Mesothelial cell of epicardium (in vitro differentiated cells): Measurements from ENCODE around the gene RPS19BP1. TPM values are rescaled to one million over a fixed set of nuclear protein-coding genes. Genes with fewer than 3 reads are reported as not detected.

ENCODE experiments used
- DNase-seq, 2 experiments: peaks; one replicate each; pipeline ENCODE4 v3.0.0; 2021; ENCODE audit warnings: low spot score in 2 of 2; ENCODE audit not compliant: unreplicated experiment in 2 of 2
- H3K27ac Mint-ChIP-seq: 2 replicates; pipeline ENCODE4 v1.8.0; 2021; ENCODE audit warnings: mixed read lengths
- H3K27me3 Mint-ChIP-seq: 2 replicates; pipeline ENCODE4 v1.8.0; 2021; ENCODE audit warnings: low read depth, mixed read lengths
- H3K36me3 Mint-ChIP-seq: 2 replicates; pipeline ENCODE4 v1.8.0; 2021; ENCODE audit warnings: mixed read lengths
- H3K4me1 Mint-ChIP-seq: 2 replicates; pipeline ENCODE4 v1.8.0; 2021; ENCODE audit warnings: mixed read lengths
- H3K4me3 Mint-ChIP-seq: 2 replicates; pipeline ENCODE4 v1.8.0; 2021; ENCODE audit warnings: mild to moderate bottlenecking, moderate library complexity, mixed read lengths
- H3K9me3 Mint-ChIP-seq: 2 replicates; pipeline ENCODE4 v1.8.0; 2021; ENCODE audit warnings: mixed read lengths
- CTCF ChIP-seq: fragments of 200-600 bp; sonication (generic); IDR thresholded peaks from one replicate; pipeline ENCODE4 v1.5.0; 2021; ENCODE audit warnings: antibody characterized with exemption; ENCODE audit not compliant: unreplicated experiment
- total RNA-seq: library from RNA; stranded (reverse); gene quantifications from 3 replicates; pipeline ENCODE4 v1.2.1, GENCODE V29; 2021

The RPS19BP1 gene
- total RNA-seq, 1 donor from 2014 or later, result 33.0 TPM

GRCh38 chr22:39577366-39577765 is 44.8 kb upstream of the RPS19BP1 start:
- H3K27me3 Mint-ChIP-seq, result peaks cover 14% of the 10 kb centered on the region
- TF ChIP-seq CTCF, result no peak
- no peak overlapping the region for H3K27ac Mint-ChIP-seq
- no peaks in the 10 kb centered on the region for H3K9me3 Mint-ChIP-seq
- no peak for DNase-seq
- H3K4me3 Mint-ChIP-seq, result no peak overlapping the region
- peaks cover 10% of the 10 kb centered on the region for H3K4me1 Mint-ChIP-seq
- no peaks in the 10 kb centered on the region for H3K36me3 Mint-ChIP-seq

- Mint-ChIP-seq H3K27ac (no peak overlapping the region), H3K4me3 (no peak overlapping the region), H3K4me1 (peaks cover 10% of the 10 kb centered on the region), H3K36me3 (no peaks in the 10 kb centered on the region), H3K27me3 (peaks cover 15% of the 10 kb centered on the region), H3K9me3 (no peaks in the 10 kb centered on the region)
- no peak for DNase-seq
- TF ChIP-seq CTCF, result no peak
These were observed 43.5 kb upstream of the RPS19BP1 start for GRCh38 chr22:39576027-39576426.

- Mint-ChIP-seq H3K36me3 (no peaks in the 10 kb centered on the region), H3K4me3 (no peak overlapping the region), H3K27ac (no peak overlapping the region), H3K9me3 (no peaks in the 10 kb centered on the region), H3K27me3 (peaks cover 15% of the 10 kb centered on the region), H3K4me1 (peaks cover 9% of the 10 kb centered on the region)
- DNase-seq, result no peak
- no peak for TF ChIP-seq CTCF
These were observed 42.9 kb upstream of the RPS19BP1 start for GRCh38 chr22:39575552-39575825.

GRCh38 chr22:39574779-39575551 is 42.4 kb upstream of the RPS19BP1 start:
- Mint-ChIP-seq H3K9me3 (no peaks in the 10 kb centered on the region), H3K27ac (no peak overlapping the region), H3K4me1 (peaks cover 4% of the 10 kb centered on the region), H3K27me3 (peaks cover 15% of the 10 kb centered on the region), H3K4me3 (no peak overlapping the region), H3K36me3 (no peaks in the 10 kb centered on the region)
- TF ChIP-seq CTCF, result no peak
- DNase-seq, result no peak

GRCh38 chr22:39571538-39571937 is 39.0 kb upstream of the RPS19BP1 start:
- H3K9me3 Mint-ChIP-seq, result no peaks in the 10 kb centered on the region
- TF ChIP-seq CTCF, result no peak
- H3K4me3 Mint-ChIP-seq, result no peak overlapping the region
- H3K27ac Mint-ChIP-seq, result no peak overlapping the region
- DNase-seq, result no peak
- no peaks in the 10 kb centered on the region for H3K36me3 Mint-ChIP-seq
- H3K4me1 Mint-ChIP-seq, result peaks cover 2% of the 10 kb centered on the region
- peaks cover 7% of the 10 kb centered on the region for H3K27me3 Mint-ChIP-seq

GRCh38 chr22:39570665-39571064 is 38.1 kb upstream of the RPS19BP1 start, which contains the start of gene CACNA1I:
CACNA1I (plus strand) TSS chr22:39570753; CDS start chr22:39570753, 0 bp downstream.
- Mint-ChIP-seq H3K36me3 (no peaks in the 10 kb centered on the region), H3K27ac (no peak within 1 kb of the TSS), H3K9me3 (peaks cover 2% of the 10 kb centered on the region), H3K4me1 (peaks cover 2% of the 10 kb centered on the region), H3K4me3 (no peak within 1 kb of the TSS), H3K27me3 (peaks cover 7% of the 10 kb centered on the region)
- no peak for DNase-seq
- TF ChIP-seq CTCF, result no peak
